Small intestine (tissue), 7 donors: Measurements from ENCODE around the gene MT1B. TPM values are rescaled to one million over a fixed set of nuclear protein-coding genes. Genes with fewer than 3 reads are reported as not detected.

ENCODE experiments used
- DNase-seq, 2 donors: peaks; one replicate each; pipeline versions ENCODE4 v3.0.0 to v3.0.0-alpha.2; 2013
- FAIRE-seq: peaks from 2 replicates; lab custom pipeline; 2012; peaks lifted over from hg19 to GRCh38; lab: Jason Lieb, UNC
- H3K27ac ChIP-seq, 3 donors: one replicate each; pipeline ENCODE4 v1.5.1; 2013; ENCODE audit warnings: low read length in 2 of 3, mild to moderate bottlenecking in 2 of 3, control low read depth in 1 of 3, inconsistent platforms in 1 of 3, low read depth in 1 of 3, moderate library complexity in 1 of 3
- H3K27me3 ChIP-seq, 3 donors: one replicate each; pipeline ENCODE4 v1.6.1; 2013; ENCODE audit warnings: low read length in 3 of 3, inconsistent platforms in 1 of 3; ENCODE audit not compliant: control insufficient read depth in 3 of 3, insufficient read depth in 3 of 3
- H3K36me3 ChIP-seq, 3 donors: one replicate each; pipeline ENCODE4 v1.6.1; 2013; ENCODE audit warnings: low read length in 3 of 3, inconsistent platforms in 1 of 3, low read depth in 1 of 3, mild to moderate bottlenecking in 1 of 3, moderate library complexity in 1 of 3; ENCODE audit not compliant: control insufficient read depth in 3 of 3, insufficient read depth in 2 of 3
- H3K4me1 ChIP-seq, 3 donors: one replicate each; pipeline ENCODE4 v1.6.1; 2013; ENCODE audit warnings: low read length in 2 of 3, inconsistent platforms in 1 of 3, low read depth in 1 of 3, mild to moderate bottlenecking in 1 of 3, moderate library complexity in 1 of 3; ENCODE audit not compliant: control insufficient read depth in 3 of 3, insufficient read depth in 2 of 3
- H3K4me3 ChIP-seq, 3 donors: one replicate each; pipeline ENCODE4 v1.5.1; 2013; ENCODE audit warnings: low read length in 3 of 3, control low read depth in 1 of 3, inconsistent platforms in 1 of 3, low read depth in 1 of 3, mild to moderate bottlenecking in 1 of 3, moderate library complexity in 1 of 3
- H3K9me3 ChIP-seq, 2 donors: one replicate each; pipeline ENCODE4 v1.6.1; 2013; ENCODE audit warnings: low read depth in 1 of 2, low read length in 1 of 2; ENCODE audit not compliant: control insufficient read depth in 2 of 2, insufficient read depth in 1 of 2
- WGBS, 3 donors: extraction: QIAGEN DNeasy Blood & Tissue Kit; methylation state at CpG; one replicate each; pipeline ENCODE4 v1.1.7; 2013; 5-methylcytosine and 5-hydroxymethylcytosine counted together
- polyA plus RNA-seq, 4 donors: library from polyadenylated mRNA; stranded (reverse) in 3 of 4; unstranded in 1 of 4; fragments of 200-250 nt in 3 of 4; fragments of 120-200 nt in 1 of 4; gene quantifications; one replicate each; pipeline versions ENCODE4 v1.2.1 to v1.2.3, GENCODE V29; 2013
- donor health status: healthy with polysubstance abuse.
- donor health status: control.
- donor health status: control.
- donor health status: Bipolar disorder and iron deficiency.
- donor health status: healthy.

Gene MT1B
- polyA plus RNA-seq, 4 donors, result not detected

DNA sequence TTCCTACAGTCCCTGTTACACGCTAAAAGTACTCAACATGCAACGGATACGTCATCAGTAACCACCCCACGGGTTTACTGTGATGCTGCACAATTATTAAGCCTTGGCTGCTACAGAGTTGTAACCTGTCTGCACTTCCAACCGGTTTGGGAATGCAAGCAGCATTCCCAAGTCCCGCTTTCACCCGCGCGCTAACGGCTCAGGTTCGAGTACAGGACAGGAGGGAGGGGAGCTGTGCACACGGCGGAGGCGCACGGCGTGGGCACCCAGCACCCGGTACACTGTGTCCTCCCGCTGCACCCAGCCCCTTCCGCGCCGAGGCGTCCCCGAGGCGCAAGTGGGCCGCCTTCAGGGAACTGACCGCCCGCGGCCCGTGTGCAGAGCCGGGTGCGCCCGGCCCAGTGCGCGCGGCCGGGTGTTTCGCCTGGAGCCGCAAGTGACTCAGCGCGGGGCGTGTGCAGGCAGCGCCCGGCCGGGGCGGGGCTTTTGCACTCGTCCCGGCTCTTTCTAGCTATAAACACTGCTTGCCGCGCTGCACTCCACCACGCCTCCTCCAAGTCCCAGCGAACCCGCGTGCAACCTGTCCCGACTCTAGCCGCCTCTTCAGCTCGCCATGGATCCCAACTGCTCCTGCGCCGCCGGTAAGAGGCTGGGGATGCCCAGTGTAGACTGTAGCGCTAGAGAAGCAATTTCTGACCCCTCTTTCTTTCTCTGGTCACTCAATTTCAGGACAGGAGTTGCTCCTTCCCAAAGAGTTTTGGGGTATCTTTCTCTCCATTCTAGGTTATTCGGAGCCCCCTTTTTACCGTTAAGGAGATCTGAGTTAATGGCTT lies 43.4 kb upstream of the MT1B start, which contains the start of gene MT2A:
Gene MT2A, plus strand, starts transcription at position 542 of the 833 bp plus-strand sequence. Its CDS starts 72 bp downstream, at position 614.
- H3K27me3 ChIP-seq, result no peaks in the 10 kb centered on the region
- H3K4me1 ChIP-seq, result peaks cover 2 to 26% (median 8%) of the 10 kb centered on the region in 3 donors
- DNase-seq (peak; percentile 97 to 98), FAIRE-seq (no peak)
- 5 to 7% (median 7%) methylated on average over 44 to 62 of the region's 62 CpGs for WGBS, 3 donors
- H3K27ac ChIP-seq, result peak within 1 kb of the TSS; percentile 64 to 90 (median 85)
- no peaks in the 10 kb centered on the region for H3K9me3 ChIP-seq
- peak within 1 kb of the TSS; percentile 51 to 66 (median 53) for H3K4me3 ChIP-seq
- no peaks in the 10 kb centered on the region for H3K36me3 ChIP-seq

DNA sequence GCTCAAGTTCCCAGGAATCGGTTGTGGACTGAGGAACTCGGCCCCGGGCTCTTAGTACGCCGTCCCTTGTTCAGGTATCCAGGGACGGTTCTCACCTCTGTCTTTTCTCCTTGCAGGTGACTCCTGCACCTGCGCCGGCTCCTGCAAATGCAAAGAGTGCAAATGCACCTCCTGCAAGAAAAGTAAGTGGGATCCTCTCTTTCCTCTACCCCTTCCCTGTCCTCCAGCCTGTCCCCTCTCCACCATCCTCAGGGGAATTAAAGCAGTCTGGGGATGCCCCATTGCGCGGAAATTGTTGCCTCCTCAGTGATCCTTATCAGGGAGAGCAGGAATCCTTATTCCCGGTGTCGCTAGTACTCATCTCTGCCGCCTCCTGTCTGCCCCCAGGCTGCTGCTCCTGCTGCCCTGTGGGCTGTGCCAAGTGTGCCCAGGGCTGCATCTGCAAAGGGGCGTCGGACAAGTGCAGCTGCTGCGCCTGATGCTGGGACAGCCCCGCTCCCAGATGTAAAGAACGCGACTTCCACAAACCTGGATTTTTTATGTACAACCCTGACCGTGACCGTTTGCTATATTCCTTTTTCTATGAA lies 42.7 kb upstream of the MT1B start:
- no peak for FAIRE-seq
- Histone ChIP-seq H3K9me3 (no peaks in the 10 kb centered on the region), H3K4me1 (peaks cover 2 to 26% (median 8%) of the 10 kb centered on the region in 3 donors), H3K27me3 (no peaks in the 10 kb centered on the region), H3K27ac (peak overlapping the region; percentile 56 to 90 (median 62)), H3K36me3 (no peaks in the 10 kb centered on the region), H3K4me3 (peak overlapping the region; percentile 51 to 66 (median 53))
- WGBS, 3 donors, result 0 to 1% (median 1%) methylated on average over 21 of the region's 21 CpGs
- DNase-seq, result peak in 1 of 2 donors; percentile 26

DNA sequence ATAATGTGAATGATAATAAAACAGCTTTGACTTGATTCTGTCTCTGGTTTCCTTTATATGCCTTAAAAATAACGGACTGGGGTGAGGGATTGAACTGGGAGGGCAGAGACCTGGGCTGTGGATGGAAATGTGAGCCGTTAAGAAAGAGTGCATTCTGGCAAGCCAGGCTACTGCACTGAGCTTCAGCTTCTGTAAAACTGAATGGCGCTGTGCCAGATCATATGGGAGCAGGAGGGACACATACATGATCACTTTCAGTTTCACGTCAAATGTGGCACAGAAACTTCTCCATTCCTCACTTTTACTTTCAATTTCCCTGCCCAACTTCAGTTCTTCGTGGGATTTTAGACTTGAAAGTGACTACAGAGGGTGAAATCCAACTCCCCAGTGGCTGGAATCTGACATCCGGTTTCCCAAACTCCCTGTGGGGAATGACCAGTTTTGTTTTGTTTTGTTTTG lies 42.2 kb upstream of the MT1B start:
- H3K4me1 ChIP-seq, result peaks cover 2 to 26% (median 8%) of the 10 kb centered on the region in 3 donors
- WGBS, 3 donors, result 0 to 1% (median 1%) methylated on average over 6 of the region's 6 CpGs
- H3K27ac ChIP-seq, result peak overlapping the region; percentile 56 to 90 (median 62)
- no peak for FAIRE-seq
- no peaks in the 10 kb centered on the region for H3K27me3 ChIP-seq
- no peaks in the 10 kb centered on the region for H3K9me3 ChIP-seq
- H3K4me3 ChIP-seq, result peak overlapping the region in 2 of 3 donors; percentile 51 to 66
- DNase-seq, result peak; percentile 92 to 95
- no peaks in the 10 kb centered on the region for H3K36me3 ChIP-seq

DNA sequence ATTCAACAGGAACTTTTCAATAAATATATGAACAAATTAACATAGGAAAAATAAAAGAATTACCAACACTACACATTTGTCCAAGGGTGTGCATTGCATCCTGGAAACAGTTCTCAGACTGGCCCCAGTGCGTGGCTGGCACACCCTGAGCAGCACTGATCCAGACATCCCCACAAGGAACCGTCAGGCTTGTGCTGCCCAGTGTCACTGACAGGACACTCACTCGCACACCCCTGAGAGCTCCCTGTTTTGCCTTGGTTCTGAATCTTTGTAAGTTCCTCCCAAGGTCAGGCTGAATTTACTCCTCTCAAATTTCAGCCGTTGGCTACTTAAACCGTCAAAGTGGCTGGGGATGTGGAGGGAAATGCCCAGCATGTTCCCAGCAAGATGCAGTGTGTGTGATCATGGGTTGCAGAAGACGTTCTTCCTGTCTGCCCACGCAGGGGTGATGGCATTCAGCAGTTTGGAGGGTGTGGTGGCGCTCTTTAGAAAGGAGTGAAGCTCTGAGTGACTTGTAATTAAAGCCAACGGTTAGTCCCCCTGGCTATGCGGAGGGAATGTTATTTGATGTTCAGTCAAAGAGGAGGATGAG lies 41.6 kb upstream of the MT1B start:
- DNase-seq (peak; percentile 43 to 52), FAIRE-seq (no peak)
- no peaks in the 10 kb centered on the region for H3K36me3 ChIP-seq
- peak overlapping the region; percentile 56 to 96 (median 79) for H3K27ac ChIP-seq
- no peaks in the 10 kb centered on the region for H3K27me3 ChIP-seq
- peaks cover 2 to 26% (median 8%) of the 10 kb centered on the region in 3 donors for H3K4me1 ChIP-seq
- WGBS, 3 donors, result 8 to 17% (median 9%) methylated on average over 10 of the region's 10 CpGs
- peak overlapping the region in 1 of 3 donors; percentile 66 for H3K4me3 ChIP-seq
- H3K9me3 ChIP-seq, result no peaks in the 10 kb centered on the region

DNA sequence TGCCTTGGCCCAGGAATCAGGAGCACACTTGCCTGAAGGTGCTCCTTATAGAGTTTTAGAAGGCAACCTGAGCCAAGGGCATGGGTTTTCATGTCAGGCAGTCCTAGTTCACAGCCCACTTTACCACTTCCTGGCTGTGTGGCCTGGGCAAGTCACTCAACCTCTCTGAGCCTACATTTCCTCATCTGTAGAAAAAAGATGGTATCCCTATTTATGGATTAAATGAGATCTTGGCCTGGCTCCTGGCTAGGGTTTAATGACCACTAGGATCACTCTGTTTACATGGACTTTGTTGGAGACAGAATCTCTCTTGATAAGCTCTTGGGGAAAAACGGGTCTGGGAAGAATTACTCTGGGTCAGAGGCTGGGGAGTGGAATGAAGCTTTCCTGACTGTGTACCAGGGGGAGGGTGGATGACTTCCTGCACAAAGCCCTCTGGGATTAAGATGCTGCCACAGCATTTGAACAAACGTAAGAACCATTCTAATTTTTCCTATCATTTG lies 41.0 kb upstream of the MT1B start:
- Histone ChIP-seq H3K36me3 (no peaks in the 10 kb centered on the region), H3K27ac (peak overlapping the region in 2 of 3 donors; percentile 79 to 96), H3K27me3 (no peaks in the 10 kb centered on the region), H3K4me1 (peaks cover 2 to 26% (median 8%) of the 10 kb centered on the region in 3 donors), H3K9me3 (no peaks in the 10 kb centered on the region), H3K4me3 (no peak overlapping the region)
- no peak for FAIRE-seq
- 35 to 47% (median 46%) methylated on average over 2 of the region's 2 CpGs for WGBS, 3 donors
- DNase-seq, result no peak

DNA sequence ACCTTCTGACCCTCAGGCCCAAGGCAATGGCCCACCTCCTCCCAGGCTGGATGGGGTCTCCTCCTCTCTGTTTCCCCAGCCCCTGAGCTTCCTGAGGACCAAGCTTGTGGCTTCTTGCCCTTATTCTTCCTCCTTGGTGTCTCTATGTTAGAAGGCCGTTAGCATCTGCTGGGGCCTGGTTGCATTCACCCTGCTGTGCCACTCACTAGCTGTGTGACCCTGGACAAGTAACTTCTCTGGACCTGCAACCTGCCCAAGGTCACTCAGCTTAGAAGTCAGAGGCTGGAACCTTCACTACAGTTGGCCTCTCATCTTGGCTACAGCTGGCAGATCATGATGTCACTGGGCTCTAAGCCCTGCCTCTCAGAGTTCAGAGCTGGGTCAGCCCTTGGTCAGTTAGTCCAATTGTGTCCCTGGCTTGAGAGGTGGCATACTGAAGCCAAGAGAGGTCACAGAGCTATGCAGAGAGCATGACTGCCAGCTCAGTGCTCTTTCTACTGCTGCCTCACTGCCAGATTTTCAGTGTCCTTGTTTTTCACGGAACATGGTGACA lies 40.3 kb upstream of the MT1B start:
- H3K9me3 ChIP-seq, result no peaks in the 10 kb centered on the region
- no peaks in the 10 kb centered on the region for H3K27me3 ChIP-seq
- peak overlapping the region in 2 of 3 donors; percentile 17 to 96 for H3K27ac ChIP-seq
- H3K4me1 ChIP-seq, result peaks cover 2 to 26% (median 8%) of the 10 kb centered on the region in 3 donors
- H3K4me3 ChIP-seq, result no peak overlapping the region
- 69 to 83% (median 83%) methylated on average over 2 of the region's 2 CpGs for WGBS, 3 donors
- no peak for DNase-seq
- FAIRE-seq, result no peak
- H3K36me3 ChIP-seq, result no peaks in the 10 kb centered on the region

DNA sequence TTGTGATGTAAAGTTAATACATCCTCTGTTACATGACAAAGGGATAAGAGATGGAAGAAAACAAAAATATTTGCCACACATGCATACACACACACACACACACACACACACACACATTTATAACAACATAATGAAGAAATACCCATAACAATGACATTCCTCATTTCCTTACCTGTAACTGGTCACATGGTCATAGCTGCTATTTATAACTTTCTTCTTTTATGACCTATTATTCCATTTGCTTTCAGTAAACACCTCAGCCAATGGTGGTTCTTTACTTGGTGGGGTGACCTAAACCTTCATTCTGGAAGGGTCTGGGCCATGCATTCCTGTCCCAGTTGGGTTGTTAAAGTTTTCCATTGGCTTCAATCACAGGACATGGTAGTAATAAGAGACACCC lies 38.0 kb upstream of the MT1B start:
- no peak for FAIRE-seq
- H3K4me3 ChIP-seq, result no peak overlapping the region
- H3K27ac ChIP-seq, result no peak overlapping the region
- H3K4me1 ChIP-seq, result peaks cover 2 to 24% (median 8%) of the 10 kb centered on the region in 3 donors
- no peak for DNase-seq
- H3K36me3 ChIP-seq, result no peaks in the 10 kb centered on the region
- H3K27me3 ChIP-seq, result peaks cover 0 to 19% (median 0%) of the 10 kb centered on the region in 3 donors
- H3K9me3 ChIP-seq, result no peaks in the 10 kb centered on the region

DNA sequence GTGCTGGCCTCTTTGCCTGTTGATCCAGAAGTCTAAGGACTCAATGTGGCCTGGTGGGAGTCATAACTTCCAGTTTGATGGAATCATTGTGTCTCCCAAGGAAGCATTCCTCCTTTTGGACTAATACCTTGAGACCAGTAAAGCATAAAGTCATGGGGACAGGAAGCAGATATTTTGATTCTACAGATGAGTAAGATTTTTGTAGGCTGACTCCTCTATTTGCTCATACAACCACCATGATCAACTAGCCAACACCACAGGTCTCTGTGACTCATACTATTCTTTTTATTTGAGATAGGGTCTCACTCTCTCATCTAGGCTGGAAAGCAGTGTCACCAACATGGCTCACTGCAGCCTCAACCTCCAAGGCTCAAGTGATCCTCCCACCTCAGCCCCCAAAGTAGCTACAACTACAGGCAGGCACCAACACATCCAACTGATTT lies 37.1 kb upstream of the MT1B start:
- peaks cover 2 to 15% (median 8%) of the 10 kb centered on the region in 3 donors for H3K4me1 ChIP-seq
- no peaks in the 10 kb centered on the region for H3K9me3 ChIP-seq
- peaks cover 0 to 22% (median 0%) of the 10 kb centered on the region in 3 donors for H3K27me3 ChIP-seq
- H3K4me3 ChIP-seq, result no peak overlapping the region
- DNase-seq, result no peak
- H3K27ac ChIP-seq, result no peak overlapping the region
- no peak for FAIRE-seq
- no peaks in the 10 kb centered on the region for H3K36me3 ChIP-seq
